Naive thymus-derived CD4-positive, alpha-beta T cell (primary cell): Measurements from ENCODE around the gene PSTPIP2. TPM values are rescaled to one million over a fixed set of nuclear protein-coding genes. Genes with fewer than 3 reads are reported as not detected.

Source experiments
- ATAC-seq: fragments of 150-1000 bp; cut with Tn5 transposase; 2 replicates; pipeline ENCODE4 v1.10.0; 2021; ENCODE audit warnings: mild to moderate bottlenecking, moderate library complexity
- CTCF ChIA-PET: fragments of 350-600 bp; sonication (Branson Sonifier 250); formaldehyde crosslinking; loops from one replicate; lab custom pipeline; 2021; ENCODE audit warnings: antibody characterized with exemption; lab: Charles Lee
- POLR2A ChIA-PET: fragments of 350-600 bp; sonication (Branson Sonifier 250); formaldehyde crosslinking; loops from one replicate; lab custom pipeline; 2021; ENCODE audit warnings: antibody characterized with exemption, inconsistent platforms; lab: Charles Lee
- DNase-seq, 9 donors: peaks; one replicate each; pipeline versions ENCODE4 v3.0.0 to v3.0.0-alpha.2; 2020 to 2022; ENCODE audit warnings: mixed read lengths in 1 of 9
- H3K27ac ChIP-seq: one replicate; pipeline ENCODE4 v1.7.0; 2013; ENCODE audit warnings: mild to moderate bottlenecking, low read depth, low read length, moderate library complexity
- H3K27me3 ChIP-seq, 2 donors: one replicate each; pipeline ENCODE4 v1.7.0; 2013; ENCODE audit warnings: low read length in 2 of 2, mild to moderate bottlenecking in 2 of 2, moderate library complexity in 2 of 2; ENCODE audit not compliant: control insufficient read depth in 2 of 2, insufficient read depth in 2 of 2
- H3K36me3 ChIP-seq, 3 experiments: 1 replicate in 2 of 3; 2 replicates in 1 of 3; pipeline ENCODE4 v1.7.0; 2013; ENCODE audit warnings: low read length in 3 of 3, mild to moderate bottlenecking in 3 of 3, moderate library complexity in 1 of 3; ENCODE audit not compliant: insufficient read depth in 3 of 3, control insufficient read depth in 2 of 3
- H3K4me1 ChIP-seq, 2 donors: one replicate each; pipeline ENCODE4 v1.7.0; 2013; ENCODE audit warnings: low read length in 2 of 2, mild to moderate bottlenecking in 2 of 2, moderate library complexity in 1 of 2; ENCODE audit not compliant: control insufficient read depth in 2 of 2, insufficient read depth in 2 of 2
- H3K4me3 ChIP-seq: 2 replicates; pipeline ENCODE4 v1.7.0; 2013; ENCODE audit warnings: mild to moderate bottlenecking, low read length
- H3K9me3 ChIP-seq, 3 experiments: 1 replicate in 2 of 3; 2 replicates in 1 of 3; pipeline ENCODE4 v1.7.0; 2013; ENCODE audit warnings: low read length in 3 of 3; ENCODE audit not compliant: control insufficient read depth in 2 of 3
- H3K27ac Mint-ChIP-seq, 9 donors: one replicate each; pipeline ENCODE4 v1.8.0; 2020 to 2022; ENCODE audit warnings: mixed read lengths in 9 of 9, mild to moderate bottlenecking in 8 of 9, moderate library complexity in 5 of 9, inconsistent platforms in 2 of 9
- H3K27me3 Mint-ChIP-seq, 5 donors: one replicate each; pipeline ENCODE4 v1.8.0; 2021 to 2022; ENCODE audit warnings: mixed read lengths in 5 of 5, mild to moderate bottlenecking in 1 of 5
- H3K36me3 Mint-ChIP-seq, 5 donors: one replicate each; pipeline ENCODE4 v1.8.0; 2020 to 2022; ENCODE audit warnings: mixed read lengths in 5 of 5, mild to moderate bottlenecking in 3 of 5, inconsistent platforms in 1 of 5
- H3K4me1 Mint-ChIP-seq, 7 donors: one replicate each; pipeline ENCODE4 v1.8.0; 2020 to 2022; ENCODE audit warnings: mixed read lengths in 7 of 7, mild to moderate bottlenecking in 3 of 7, inconsistent platforms in 1 of 7
- H3K4me3 Mint-ChIP-seq, 10 donors: one replicate each; pipeline ENCODE4 v1.8.0; 2020 to 2022; ENCODE audit warnings: mild to moderate bottlenecking in 10 of 10, mixed read lengths in 10 of 10, moderate library complexity in 6 of 10, inconsistent platforms in 2 of 10
- H3K9me3 Mint-ChIP-seq, 11 donors: one replicate each; pipeline ENCODE4 v1.8.0; 2020 to 2022; ENCODE audit warnings: mixed read lengths in 11 of 11, mild to moderate bottlenecking in 4 of 11, inconsistent platforms in 1 of 11, moderate library complexity in 1 of 11
- intact Hi-C, 2 donors: fragments of 100-400 bp; cut with micrococcal nuclease; formaldehyde crosslinking; loops; one replicate each; pipeline ENCODE4 v1.15.1; 2023
- polyA plus RNA-seq, 2 donors: library from polyadenylated mRNA; unstranded; fragments of 300-500 nt; fragmentation: Illumina TruSeq; gene quantifications; one replicate each; pipeline ENCODE4 v1.2.3, GENCODE V29; 2021
- total RNA-seq, 6 experiments: library from RNA in 5 of 6; stranded (reverse) in 5 of 6; gene quantifications; 1 replicate in 5 of 6; 2 replicates in 1 of 6; pipeline ENCODE4 v1.2.3 and lab custom pipeline; 2021 to 2026

The PSTPIP2 gene
- total and polyA plus RNA-seq, 7 experiments from 2014 or later = 11.1 to 24.6 (median 15.2) TPM

GRCh38 chr18:46013484-46014189 lies 58.4 kb downstream of the PSTPIP2 start:
- Histone ChIP-seq H3K27me3 (no peaks in the 10 kb centered on the region), H3K4me1 (no peaks in the 10 kb centered on the region), H3K36me3 (peaks cover 0 to 8% (median 0%) of the 10 kb centered on the region in 3 experiments), H3K27ac (no peak overlapping the region), H3K9me3 (no peaks in the 10 kb centered on the region), H3K4me3 (no peak overlapping the region)
- Mint-ChIP-seq H3K27ac (no peak overlapping the region), H3K9me3 (no peaks in the 10 kb centered on the region), H3K4me3 (no peak overlapping the region), H3K36me3 (peaks cover 3 to 39% (median 26%) of the 10 kb centered on the region in 5 donors), H3K4me1 (peaks cover 0 to 11% (median 0%) of the 10 kb centered on the region in 7 donors), H3K27me3 (peaks cover 0 to 3% (median 0%) of the 10 kb centered on the region in 5 donors)
- ATAC-seq (no peak), DNase-seq (no peak)
- intact Hi-C loops = no loop called here
- ChIA-PET POLR2A (no interaction called here), CTCF (no interaction called here)

DNA sequence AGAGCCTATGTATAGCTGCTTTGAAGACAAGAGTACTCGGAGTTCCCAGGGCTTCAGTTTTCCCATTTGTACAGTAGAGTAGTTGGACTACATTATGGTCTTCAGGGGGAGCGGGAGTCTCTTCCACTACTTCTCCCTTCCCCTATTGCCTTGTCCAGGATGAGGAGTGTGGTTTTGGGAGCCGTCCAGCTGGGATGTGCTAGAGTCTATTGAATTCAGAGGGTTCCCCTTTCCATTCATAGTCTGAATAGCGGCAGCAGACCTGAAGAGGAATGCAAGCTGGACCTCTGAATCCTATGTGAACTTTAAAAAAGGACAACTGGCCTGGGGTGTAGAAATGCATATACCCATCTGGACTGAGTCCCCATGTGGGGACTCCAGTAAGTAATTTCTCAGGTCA lies 61.4 kb downstream of the PSTPIP2 start:
- Mint-ChIP-seq H3K4me1 (peaks cover 0 to 11% (median 0%) of the 10 kb centered on the region in 7 donors), H3K4me3 (no peak overlapping the region), H3K9me3 (no peaks in the 10 kb centered on the region), H3K36me3 (peaks cover 7 to 40% (median 25%) of the 10 kb centered on the region in 5 donors), H3K27me3 (no peaks in the 10 kb centered on the region), H3K27ac (no peak overlapping the region)
- H3K4me3 ChIP-seq = no peak overlapping the region
- H3K4me1 ChIP-seq = no peaks in the 10 kb centered on the region
- peaks cover 0 to 8% (median 0%) of the 10 kb centered on the region in 3 experiments for H3K36me3 ChIP-seq
- ATAC-seq (no peak), DNase-seq (no peak)
- H3K9me3 ChIP-seq = no peaks in the 10 kb centered on the region
- intact Hi-C loops = loop anchor here in 1 of 2 donors (1.0 kb wide), 1 partner anchor 33 kb away; no protein-coding TSS in a partner anchor
- POLR2A ChIA-PET = interaction anchor here (1.0 kb wide), 1 partner anchor 10 kb away, joined by 4 read pairs; no protein-coding TSS in a partner anchor
- CTCF ChIA-PET = no interaction called here
- H3K27ac ChIP-seq = no peak overlapping the region
- no peaks in the 10 kb centered on the region for H3K27me3 ChIP-seq

DNA sequence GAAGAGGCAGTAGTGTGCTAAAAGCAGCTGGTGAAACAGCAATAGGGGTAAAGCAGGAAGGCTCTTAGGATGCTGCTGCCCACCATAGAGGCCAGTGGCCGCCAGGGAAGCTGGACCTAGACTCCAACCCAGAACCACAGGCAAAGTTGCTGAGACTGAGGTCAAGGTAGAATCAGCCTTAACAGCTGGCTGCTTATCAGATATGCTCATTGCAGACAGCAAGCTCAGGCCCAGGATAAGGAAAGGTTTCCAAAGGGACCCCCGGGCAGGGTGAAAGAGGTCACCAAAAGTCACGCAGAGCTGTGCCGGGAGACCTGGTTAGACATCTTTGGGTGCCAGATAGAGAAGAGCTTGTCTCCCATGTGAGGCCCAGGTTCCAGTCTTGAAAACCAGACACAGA lies 62.0 kb downstream of the PSTPIP2 start:
- CTCF ChIA-PET = no interaction called here
- H3K4me3 ChIP-seq = no peak overlapping the region
- DNase-seq (no peak), ATAC-seq (no peak)
- H3K27me3 Mint-ChIP-seq = no peaks in the 10 kb centered on the region
- peak overlapping the region in 1 of 9 donors; percentile 41 for H3K27ac Mint-ChIP-seq
- no peak overlapping the region for H3K27ac ChIP-seq
- no peaks in the 10 kb centered on the region for H3K4me1 ChIP-seq
- peaks cover 0 to 11% (median 0%) of the 10 kb centered on the region in 7 donors for H3K4me1 Mint-ChIP-seq
- H3K4me3 Mint-ChIP-seq = no peak overlapping the region
- intact Hi-C loops = loop anchor here in 1 of 2 donors (1.0 kb wide), 1 partner anchor 33 kb away; no protein-coding TSS in a partner anchor
- no peaks in the 10 kb centered on the region for H3K9me3 ChIP-seq
- H3K36me3 ChIP-seq = peaks cover 0 to 8% (median 0%) of the 10 kb centered on the region in 3 experiments
- POLR2A ChIA-PET = no interaction called here
- no peaks in the 10 kb centered on the region for H3K9me3 Mint-ChIP-seq
- H3K36me3 Mint-ChIP-seq = peaks cover 7 to 39% (median 25%) of the 10 kb centered on the region in 5 donors
- no peaks in the 10 kb centered on the region for H3K27me3 ChIP-seq

- Histone ChIP-seq H3K4me1 (no peaks in the 10 kb centered on the region), H3K36me3 (peaks cover 0 to 8% (median 0%) of the 10 kb centered on the region in 3 experiments), H3K4me3 (no peak overlapping the region), H3K9me3 (no peaks in the 10 kb centered on the region), H3K27me3 (no peaks in the 10 kb centered on the region), H3K27ac (no peak overlapping the region)
- no peaks in the 10 kb centered on the region for H3K27me3 Mint-ChIP-seq
- peaks cover 0 to 3% (median 0%) of the 10 kb centered on the region in 11 donors for H3K9me3 Mint-ChIP-seq
- H3K4me1 Mint-ChIP-seq = peaks cover 0 to 8% (median 0%) of the 10 kb centered on the region in 7 donors
- ATAC-seq (peak; percentile 81), DNase-seq (no peak)
- H3K27ac Mint-ChIP-seq = no peak overlapping the region
- H3K36me3 Mint-ChIP-seq = peaks cover 7 to 41% (median 21%) of the 10 kb centered on the region in 5 donors
- ChIA-PET CTCF (interaction anchor here (0.7 kb wide), 1 partner anchor 99 kb away, joined by 5 read pairs; no protein-coding TSS in a partner anchor), POLR2A (interaction anchor here (2.2 kb wide), 1 partner anchor 13 kb away, joined by 5 read pairs; no protein-coding TSS in a partner anchor)
- H3K4me3 Mint-ChIP-seq = no peak overlapping the region
- intact Hi-C loops = no loop called here
These were observed 62.8 kb downstream of the PSTPIP2 start for GRCh38 chr18:46009125-46009840.

- ATAC-seq = no peak
- Histone ChIP-seq H3K27me3 (no peaks in the 10 kb centered on the region), H3K4me3 (no peak overlapping the region), H3K27ac (no peak overlapping the region), H3K9me3 (no peaks in the 10 kb centered on the region), H3K36me3 (peaks cover 0 to 8% (median 0%) of the 10 kb centered on the region in 3 experiments), H3K4me1 (no peaks in the 10 kb centered on the region)
- no peak overlapping the region for H3K27ac Mint-ChIP-seq
- H3K4me1 Mint-ChIP-seq = peaks cover 0 to 3% (median 0%) of the 10 kb centered on the region in 7 donors
- ChIA-PET POLR2A (interaction anchor here (2.2 kb wide), 1 partner anchor 12 kb away, joined by 5 read pairs; no protein-coding TSS in a partner anchor), CTCF (no interaction called here)
- intact Hi-C loops = no loop called here
- no peaks in the 10 kb centered on the region for H3K27me3 Mint-ChIP-seq
- peaks cover 7 to 44% (median 21%) of the 10 kb centered on the region in 5 donors for H3K36me3 Mint-ChIP-seq
- H3K9me3 Mint-ChIP-seq = peaks cover 0 to 3% (median 0%) of the 10 kb centered on the region in 11 donors
- no peak for DNase-seq
- H3K4me3 Mint-ChIP-seq = no peak overlapping the region
These were observed 63.5 kb downstream of the PSTPIP2 start for GRCh38 chr18:46008531-46008930.

- CTCF ChIA-PET = no interaction called here
These were observed 64.9 kb downstream of the PSTPIP2 start for GRCh38 chr18:46007165-46007564.

More at GRCh38 chr18:46007165-46007564, 64.9 kb downstream of the PSTPIP2 start:
- no peak overlapping the region for H3K4me3 ChIP-seq
- H3K27ac Mint-ChIP-seq = no peak overlapping the region
- no peak for ATAC-seq
- no peaks in the 10 kb centered on the region for H3K4me1 ChIP-seq
- peaks cover 0 to 4% (median 0%) of the 10 kb centered on the region in 3 experiments for H3K9me3 ChIP-seq
- H3K4me3 Mint-ChIP-seq = no peak overlapping the region
- H3K27ac ChIP-seq = no peak overlapping the region
- DNase-seq = no peak
- peaks cover 7 to 55% (median 30%) of the 10 kb centered on the region in 5 donors for H3K36me3 Mint-ChIP-seq
- intact Hi-C loops = no loop called here
- peaks cover 0 to 2% (median 0%) of the 10 kb centered on the region in 5 donors for H3K27me3 Mint-ChIP-seq
- H3K9me3 Mint-ChIP-seq = peaks cover 0 to 9% (median 7%) of the 10 kb centered on the region in 11 donors
- peaks cover 0 to 4% (median under 1%) of the 10 kb centered on the region in 7 donors for H3K4me1 Mint-ChIP-seq
- no peaks in the 10 kb centered on the region for H3K27me3 ChIP-seq
- POLR2A ChIA-PET = interaction anchor here (2.2 kb wide), 1 partner anchor 11 kb away, joined by 5 read pairs; no protein-coding TSS in a partner anchor
- peaks cover 0 to 11% (median 0%) of the 10 kb centered on the region in 3 experiments for H3K36me3 ChIP-seq
